ENCODE measurements around the gene RNF38.
"Not testable (repeated sequence)": the region's sequence is repeated elsewhere in the genome, so short reads cannot be mapped to it uniquely, and the experiment has no call there.

The RNF38 gene

GRCh38 chr9:36402536-36402935, 2.5 kb upstream of the RNF38 start:
- DNase-seq = no peak

DNA sequence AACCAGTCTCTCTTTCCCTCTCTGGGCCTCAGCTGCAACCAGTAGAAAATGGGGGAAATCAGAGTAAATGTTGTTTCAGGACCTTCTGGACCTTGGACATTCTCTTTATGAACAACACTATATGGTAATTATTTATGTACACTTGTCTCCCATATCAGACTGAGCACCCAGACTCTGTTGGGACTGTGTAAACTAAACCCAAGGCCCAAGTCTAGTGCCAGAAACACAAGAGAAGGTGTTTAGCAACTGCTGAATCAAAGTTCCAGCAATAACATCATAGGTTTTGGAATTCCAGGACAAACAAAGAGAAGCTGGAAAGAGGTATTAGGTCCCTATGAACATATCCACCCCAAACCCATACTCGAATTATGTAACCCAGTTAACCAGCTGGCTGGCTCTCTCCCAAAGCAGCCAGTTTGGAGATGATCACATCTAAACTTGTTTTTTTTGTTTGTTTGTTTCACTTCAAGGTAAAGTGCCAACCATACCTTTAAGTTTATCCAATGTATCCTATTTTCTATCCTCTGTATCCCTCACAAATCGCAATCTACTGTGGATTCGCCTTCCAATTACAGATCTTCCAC, 1.9 kb upstream of the RNF38 start:
- no peak for DNase-seq

GRCh38 chr9:36401164-36401740, 1.2 kb upstream of the RNF38 start:
- no peak for DNase-seq

- DNase-seq = no peak
Observed at GRCh38 chr9:36400332-36401163, 479 bp upstream of the RNF38 start.

GRCh38 chr9:36398745-36399144, 1.3 kb downstream of the RNF38 start:
- DNase-seq = no peak

- no peak for DNase-seq
Observed at GRCh38 chr9:36396985-36397384, 3.1 kb downstream of the RNF38 start.

DNA sequence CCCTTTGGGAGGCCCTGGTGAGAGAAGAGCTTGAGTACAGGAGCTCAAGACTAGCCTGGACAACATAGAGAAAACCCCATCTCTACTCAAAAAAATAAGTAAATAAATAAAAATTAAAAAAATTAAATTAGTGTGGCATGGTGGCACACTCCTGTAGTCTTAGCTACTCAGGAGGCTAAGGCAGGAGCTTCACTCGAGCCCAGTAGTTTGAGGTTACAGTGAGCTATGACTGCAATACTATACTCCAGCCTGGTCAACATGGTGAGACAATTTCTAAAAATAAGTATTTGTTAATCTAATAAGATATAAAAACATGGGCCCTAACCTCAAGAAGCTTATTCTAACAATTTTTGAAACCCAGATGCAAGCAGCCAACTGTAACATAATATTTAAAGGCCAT, 7.6 kb downstream of the RNF38 start:
- DNase-seq = no peak

DNA sequence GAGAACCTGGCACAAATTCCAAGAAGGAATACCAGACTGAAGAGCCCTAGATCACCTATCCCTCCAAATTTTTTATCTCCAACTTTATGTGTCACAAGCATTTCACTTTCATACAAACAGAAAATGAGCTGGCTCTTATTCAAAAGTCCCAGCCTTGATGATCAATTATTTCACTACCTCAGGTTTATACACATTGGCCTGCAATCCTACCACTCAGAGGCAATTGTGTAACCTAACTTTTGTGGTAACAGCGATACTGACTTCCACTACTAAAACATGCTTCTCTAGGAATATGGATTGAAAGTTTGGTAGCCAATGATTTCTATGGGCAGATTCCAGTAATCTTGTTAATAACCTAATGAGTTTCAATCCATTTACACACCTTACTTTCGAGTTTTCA, 10.5 kb downstream of the RNF38 start:
- no peak for DNase-seq

- not testable (repeated sequence) for DNase-seq
Observed at GRCh38 chr9:36386396-36386965, 13.6 kb downstream of the RNF38 start.

- no peak for DNase-seq
Observed at GRCh38 chr9:36382484-36382883, 17.6 kb downstream of the RNF38 start.

DNA sequence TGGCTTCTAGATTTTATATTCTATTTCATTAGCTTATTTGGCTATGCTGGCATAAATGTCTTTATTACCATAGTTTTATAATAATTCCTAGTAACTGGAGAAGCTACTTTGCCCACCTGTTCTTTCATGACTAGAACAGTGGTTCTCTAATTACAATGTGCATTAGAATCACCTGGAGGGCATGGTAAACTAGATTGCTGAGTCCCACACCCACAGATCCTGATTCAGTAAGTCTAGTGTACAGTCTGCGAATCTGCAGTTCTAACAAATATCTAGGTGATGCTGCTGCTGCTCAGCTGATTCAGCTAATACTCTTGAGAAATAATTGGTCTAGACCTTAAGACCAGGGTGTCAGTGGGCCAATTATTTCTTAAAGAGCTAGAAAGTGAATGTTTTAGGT, 35.5 kb downstream of the RNF38 start:
- no peak for DNase-seq

- DNase-seq = no peak
Observed at GRCh38 chr9:36363448-36363847, 36.6 kb downstream of the RNF38 start.

GRCh38 chr9:36358486-36358885, 41.6 kb downstream of the RNF38 start:
- DNase-seq = no peak

DNA sequence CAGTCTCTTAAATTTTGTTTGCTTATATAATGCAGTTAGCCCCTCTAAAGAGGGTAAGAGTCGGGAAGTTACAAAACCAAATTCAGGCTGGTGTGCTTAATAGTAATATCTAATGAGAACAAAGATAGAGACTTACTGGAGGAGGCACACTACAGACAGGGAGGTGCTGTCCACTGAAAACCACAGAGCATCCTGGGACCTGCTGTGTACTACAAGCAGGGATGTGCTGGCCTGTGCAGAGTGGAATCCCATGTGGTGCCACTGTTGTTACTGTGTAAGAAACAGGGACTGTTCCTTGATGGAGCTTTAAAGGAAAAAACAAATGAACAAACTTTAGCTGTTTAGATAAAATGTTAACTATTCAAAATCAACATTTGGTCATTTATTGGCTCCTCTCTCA, 42.4 kb downstream of the RNF38 start:
- DNase-seq = no peak

GRCh38 chr9:36346569-36346968, 53.5 kb downstream of the RNF38 start:
- no peak for DNase-seq

DNA sequence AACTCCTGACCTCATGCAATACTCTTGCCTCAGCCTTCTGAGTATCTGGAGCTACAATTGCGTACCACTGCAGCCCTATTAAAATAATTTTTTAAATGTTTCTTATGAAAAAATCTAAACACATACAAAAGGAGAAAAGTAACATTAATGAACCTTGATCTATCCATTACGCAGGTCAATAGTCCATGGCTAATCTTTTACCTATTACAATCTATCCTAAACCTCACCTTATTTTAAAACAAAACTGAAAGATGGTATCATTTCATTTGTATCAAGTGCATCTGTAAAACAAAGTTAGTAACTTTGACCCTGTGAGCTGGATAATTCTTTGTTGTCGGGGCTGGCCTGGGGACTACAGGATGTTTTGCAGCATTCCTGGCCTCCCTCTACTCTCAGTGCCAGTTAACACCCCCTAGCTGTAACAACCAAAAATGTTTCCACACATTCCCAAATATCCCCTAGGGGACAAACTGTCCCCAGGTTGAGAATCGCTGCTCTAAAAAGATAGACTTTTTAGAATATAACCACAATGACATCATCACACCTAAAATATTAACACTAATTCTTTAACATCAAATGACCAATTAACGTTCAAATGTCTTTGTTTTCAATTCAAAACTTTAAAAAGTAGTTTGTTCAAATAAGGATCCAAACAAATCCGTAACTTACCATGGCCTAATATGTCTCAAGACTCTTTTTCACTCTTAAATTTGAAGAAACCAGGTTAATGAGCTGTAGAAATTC, 54.8 kb downstream of the RNF38 start:
- no peak for DNase-seq

DNA sequence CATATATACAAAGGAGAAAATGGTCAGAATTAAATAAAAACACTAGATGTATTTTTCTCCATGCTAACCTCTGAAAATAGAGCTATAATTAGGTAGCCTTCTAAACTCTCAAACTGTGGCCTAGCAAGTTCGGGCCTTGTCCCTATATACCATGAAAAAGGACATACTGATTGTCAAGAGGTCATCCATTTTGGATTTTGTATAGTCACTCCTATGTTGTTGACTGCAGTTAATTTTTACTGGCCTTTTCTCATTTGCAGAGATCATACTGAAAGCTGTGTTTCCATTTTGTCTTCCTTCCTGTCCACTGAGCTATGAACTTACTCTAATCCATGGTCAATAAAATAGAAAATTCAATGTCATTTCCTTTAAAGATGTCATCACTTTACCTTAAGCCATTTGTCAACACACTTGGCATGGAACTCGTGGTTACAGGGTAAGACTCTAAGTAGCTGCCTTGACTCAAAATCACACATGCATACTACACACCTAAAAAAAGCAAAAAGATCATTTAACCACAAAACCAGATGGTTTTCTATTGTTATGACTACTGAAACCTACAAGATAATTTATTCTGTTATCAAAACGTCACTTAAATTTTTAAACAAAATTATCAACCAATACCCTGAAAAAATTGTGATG, 58.0 kb downstream of the RNF38 start:
- no peak for DNase-seq

GRCh38 chr9:36337865-36338264, 62.2 kb downstream of the RNF38 start:
- DNase-seq = no peak

DNA sequence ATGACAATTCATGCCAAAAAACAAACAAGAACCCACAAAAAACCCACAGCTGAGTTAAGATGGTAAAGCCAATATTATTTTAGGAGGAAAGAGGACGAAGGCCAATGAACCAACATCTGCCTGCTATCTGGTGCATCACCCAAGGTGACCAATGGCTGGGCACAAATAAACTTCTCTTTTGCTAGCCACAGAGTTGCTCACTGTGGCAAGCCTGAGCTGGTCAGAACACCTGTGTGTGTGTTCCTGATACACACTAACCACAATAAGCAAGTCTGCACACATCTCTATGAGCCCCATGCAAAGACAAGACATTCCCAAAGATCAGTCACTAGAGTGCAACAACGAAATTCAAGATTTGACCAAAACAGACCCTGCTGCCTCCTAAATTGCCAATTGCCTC, 63.1 kb downstream of the RNF38 start:
- DNase-seq = no peak

GRCh38 chr9:36336131-36336907, 63.8 kb downstream of the RNF38 start:
- DNase-seq = no peak

- DNase-seq = no peak
Observed at GRCh38 chr9:36332006-36332405, 68.1 kb downstream of the RNF38 start.

All from SIG-M5 (cell line).